HEK293T (cell line): ENCODE measurements around the gene AFAP1L2.

Experiments used
- BHLHE40 ChIP-seq: fragments of 450-650 bp; IDR thresholded peaks from 2 replicates; pipeline ENCODE4 v1.6.1; 2016; ENCODE audit warnings: mild to moderate bottlenecking, moderate library complexity, borderline replicate concordance
- CTBP1 ChIP-seq: fragments of 450-650 bp; IDR thresholded peaks from 2 replicates; pipeline ENCODE4 v1.6.1; 2016; ENCODE audit warnings: borderline replicate concordance
- ELF4 ChIP-seq: fragments of 450-650 bp; IDR thresholded peaks from 2 replicates; pipeline ENCODE4 v1.6.1; 2017; ENCODE audit warnings: antibody characterized with exemption
- FOXA1 ChIP-seq: fragments of 450-650 bp; IDR thresholded peaks from 2 replicates; pipeline ENCODE4 v1.6.1; 2016; ENCODE audit warnings: mild to moderate bottlenecking
- FOXK2 ChIP-seq: fragments of 450-650 bp; IDR thresholded peaks from 2 replicates; pipeline ENCODE4 v1.6.1; 2016; ENCODE audit warnings: mild to moderate bottlenecking
- FOXM1 ChIP-seq: fragments of 450-650 bp; IDR thresholded peaks from 2 replicates; pipeline ENCODE4 v1.6.1; 2017; ENCODE audit warnings: mild to moderate bottlenecking, borderline replicate concordance
- HDGF ChIP-seq: fragments of 450-650 bp; IDR thresholded peaks from 2 replicates; pipeline ENCODE4 v1.6.1; 2017; ENCODE audit warnings: antibody characterized with exemption, borderline replicate concordance
- LEF1 ChIP-seq: fragments of 450-650 bp; IDR thresholded peaks from 2 replicates; pipeline ENCODE4 v1.6.1; 2017; ENCODE audit warnings: mild to moderate bottlenecking, borderline replicate concordance
- NFRKB ChIP-seq: fragments of 450-650 bp; IDR thresholded peaks from 2 replicates; pipeline ENCODE4 v1.6.1; 2016; ENCODE audit warnings: mild to moderate bottlenecking, moderate library complexity
- PKNOX1 ChIP-seq: fragments of 450-650 bp; IDR thresholded peaks from 2 replicates; pipeline ENCODE4 v1.6.1; 2016
- SP1 ChIP-seq: fragments of 450-650 bp; IDR thresholded peaks from 2 replicates; pipeline ENCODE4 v1.6.1; 2017
- SUZ12 ChIP-seq: fragments of 450-650 bp; IDR thresholded peaks from 2 replicates; pipeline ENCODE4 v1.6.1; 2016; ENCODE audit warnings: mild to moderate bottlenecking
- TARDBP ChIP-seq: fragments of 450-650 bp; IDR thresholded peaks from 2 replicates; pipeline ENCODE4 v1.6.1; 2016
- ZNF384 ChIP-seq: fragments of 450-650 bp; IDR thresholded peaks from 2 replicates; pipeline ENCODE4 v1.6.1; 2016

GRCh38 chr10:114252883-114253282 is 151.4 kb downstream of the AFAP1L2 start:
- TF ChIP-seq SUZ12 (no peak), HDGF (no peak), SP1 (no peak), FOXM1 (no peak), ELF4 (no peak), BHLHE40 (no peak), PKNOX1 (no peak), FOXA1 (no peak), FOXK2 (no peak), NFRKB (no peak), ZNF384 (no peak), LEF1 (no peak), TARDBP (no peak), CTBP1 (no peak)
